GM23338 (cell line): ENCODE measurements around the gene KLHDC7A. TPM values are rescaled to one million over a fixed set of nuclear protein-coding genes. Genes with fewer than 3 reads are reported as not detected.

ENCODE experiments used
- ATAC-seq: fragments of 200-7000 bp; cut with Tn5 transposase; 3 replicates; pipeline ENCODE4 v1.9.1; 2020
- DNase-seq: peaks from one replicate; pipeline ENCODE4 v3.0.0-alpha.2; 2015; ENCODE audit warnings: low spot score
- H2AFZ ChIP-seq: fragments of 200-600 bp; sonication (generic); 2 replicates; pipeline ENCODE4 v1.8.0; 2016; ENCODE audit warnings: antibody characterized with exemption, mild to moderate bottlenecking, moderate library complexity
- H3F3A ChIP-seq: fragments of 200-600 bp; sonication (generic); replicated peaks from 2 replicates; pipeline ENCODE4 v1.8.0; 2017; ENCODE audit warnings: antibody characterized with exemption, mixed run types, low read depth
- H3K27ac ChIP-seq: fragments of 200-600 bp; sonication (generic); 2 replicates; pipeline ENCODE4 v1.6.1; 2016; ENCODE audit warnings: low read depth
- H3K27me3 ChIP-seq: fragments of 200-600 bp; sonication (generic); 2 replicates; pipeline ENCODE4 v1.8.0; 2016; ENCODE audit warnings: mild to moderate bottlenecking, mixed run types, moderate library complexity; ENCODE audit not compliant: insufficient read depth
- H3K36me3 ChIP-seq: fragments of 200-600 bp; sonication (generic); 2 replicates; pipeline ENCODE4 v1.8.0; 2016; ENCODE audit warnings: mild to moderate bottlenecking; ENCODE audit not compliant: insufficient read depth
- H3K4me1 ChIP-seq: fragments of 200-600 bp; sonication (generic); 2 replicates; pipeline ENCODE4 v1.8.0; 2016; ENCODE audit warnings: mild to moderate bottlenecking, moderate library complexity; ENCODE audit not compliant: insufficient read depth
- H3K4me2 ChIP-seq: fragments of 200-600 bp; sonication (generic); 2 replicates; pipeline ENCODE4 v1.7.1; 2017; ENCODE audit warnings: mixed run types
- H3K4me3 ChIP-seq: fragments of 200-600 bp; sonication (generic); 2 replicates; pipeline ENCODE4 v1.6.1; 2016; ENCODE audit warnings: mixed run types
- H3K79me2 ChIP-seq: fragments of 200-600 bp; sonication (generic); replicated peaks from 2 replicates; pipeline ENCODE4 v1.8.0; 2017; ENCODE audit warnings: mild to moderate bottlenecking; ENCODE audit not compliant: insufficient read depth
- H3K9me2 ChIP-seq: fragments of 200-600 bp; sonication (generic); 2 replicates; pipeline ENCODE4 v1.8.0; 2017; ENCODE audit not compliant: insufficient read depth
- H4K20me1 ChIP-seq: fragments of 200-600 bp; sonication (generic); replicated peaks from 2 replicates; pipeline ENCODE4 v1.8.0; 2017; ENCODE audit warnings: mild to moderate bottlenecking; ENCODE audit not compliant: insufficient read depth
- H3K27ac Mint-ChIP-seq: 2 replicates; pipeline ENCODE4 v1.8.0; 2020; ENCODE audit warnings: inconsistent platforms, mild to moderate bottlenecking, moderate library complexity, mixed read lengths
- H3K27me3 Mint-ChIP-seq: 3 replicates; pipeline ENCODE4 v1.8.0; 2022; ENCODE audit warnings: low read depth, mild to moderate bottlenecking, moderate library complexity, mixed read lengths, inconsistent platforms; ENCODE audit not compliant: insufficient read depth, poor library complexity
- H3K36me3 Mint-ChIP-seq: 3 replicates; pipeline ENCODE4 v1.8.0; 2021; ENCODE audit warnings: low read depth, mild to moderate bottlenecking, inconsistent platforms, moderate library complexity, mixed read lengths
- H3K4me1 Mint-ChIP-seq: 3 replicates; pipeline ENCODE4 v1.8.0; 2020; ENCODE audit warnings: mild to moderate bottlenecking, inconsistent platforms, mixed read lengths
- H3K4me3 Mint-ChIP-seq: 3 replicates; pipeline ENCODE4 v1.8.0; 2021; ENCODE audit warnings: moderate library complexity, mild to moderate bottlenecking, inconsistent platforms, mixed read lengths
- H3K9me3 Mint-ChIP-seq: 3 replicates; pipeline ENCODE4 v1.8.0; 2020; ENCODE audit warnings: moderate library complexity, mild to moderate bottlenecking, inconsistent platforms, mixed read lengths
- CREB1 ChIP-seq: fragments of 250-450 bp; sonication (Bioruptor Pico); IDR thresholded peaks from 2 replicates; pipeline ENCODE4 v1.5.0; 2020; ENCODE audit warnings: low read depth, mild to moderate bottlenecking, moderate library complexity
- EZH2 ChIP-seq: fragments of 200-600 bp; sonication (generic); IDR thresholded peaks from one replicate; pipeline ENCODE4 v1.8.0; 2017; ENCODE audit warnings: antibody characterized with exemption, mild to moderate bottlenecking, low read depth; ENCODE audit not compliant: unreplicated experiment
- EZH2phosphoT487 ChIP-seq: fragments of 200-600 bp; sonication (generic); IDR thresholded peaks from one replicate; pipeline ENCODE4 v1.8.1; 2018; ENCODE audit warnings: antibody characterized with exemption; ENCODE audit not compliant: unreplicated experiment
- JUNB ChIP-seq: IDR thresholded peaks from one replicate; pipeline ENCODE4 v1.6.1; 2016; ENCODE audit warnings: antibody characterized with exemption; ENCODE audit not compliant: unreplicated experiment
- NANOG ChIP-seq: IDR thresholded peaks from 2 replicates; pipeline ENCODE4 v1.6.1; 2016; ENCODE audit warnings: antibody characterized with exemption, borderline replicate concordance
- POLR2AphosphoS5 ChIP-seq: IDR thresholded peaks from 2 replicates; pipeline ENCODE4 v1.6.1; 2016; ENCODE audit warnings: antibody characterized with exemption, low read depth
- STAT1 ChIP-seq: IDR thresholded peaks from one replicate; pipeline ENCODE4 v1.6.1; 2016; ENCODE audit warnings: antibody characterized with exemption; ENCODE audit not compliant: unreplicated experiment
- ZNF114 ChIP-seq: fragments of 250-450 bp; sonication (Bioruptor Pico); IDR thresholded peaks from 2 replicates; pipeline ENCODE4 v1.5.0; 2020; ENCODE audit warnings: mild to moderate bottlenecking, moderate library complexity
- ZNF331 ChIP-seq: fragments of 250-450 bp; sonication (Bioruptor Pico); IDR thresholded peaks from 2 replicates; pipeline ENCODE4 v1.5.0; 2020; ENCODE audit warnings: low read depth, mild to moderate bottlenecking, moderate library complexity
- ZNF462 ChIP-seq: fragments of 250-450 bp; sonication (Bioruptor Pico); IDR thresholded peaks from 2 replicates; pipeline ENCODE4 v1.5.0; 2020; ENCODE audit warnings: mild to moderate bottlenecking, moderate library complexity
- polyA plus RNA-seq: library from polyadenylated mRNA; unstranded; fragments of >200 nt; fragmentation: Nextera tagmentation; extraction: Ambion mirVana; gene quantifications from 2 replicates; pipeline ENCODE4 v1.2.1, GENCODE V29; 2016
- total RNA-seq: library from RNA; depleted of rRNA; stranded (reverse); fragments of >200 nt; shearing (Covaris generic); gene quantifications from 2 replicates; pipeline ENCODE4 v1.2.3, GENCODE V29; 2014
- TF ChIP-seq, protein P1 (sequence below): IDR thresholded peaks from 2 replicates; pipeline ENCODE4 v1.6.1; 2016; ENCODE audit warnings: antibody characterized with exemption
- TF ChIP-seq, protein P2 (sequence below): IDR thresholded peaks from one replicate; pipeline ENCODE4 v1.6.1; 2018; ENCODE audit warnings: antibody characterized with exemption; ENCODE audit not compliant: unreplicated experiment
- TF ChIP-seq, protein P3 (sequence below), 2 experiments: fragments of 200-600 bp in 1 of 2; sonication (generic) in 1 of 2; conservative IDR thresholded peaks; 2 replicates each; pipeline versions ENCODE4 v1.5.1 to v1.6.1; 2016 to 2017; ENCODE audit warnings: antibody characterized with exemption in 2 of 2, low read depth in 2 of 2, mild to moderate bottlenecking in 2 of 2, moderate library complexity in 1 of 2

KLHDC7A gene
- total and polyA plus RNA-seq, 2 experiments from 2014 or later = 4.5 to 22.4 TPM

- Histone ChIP-seq H3K79me2 (no peaks in the 10 kb centered on the region), H3K4me3 (no peak overlapping the region), H4K20me1 (no peaks in the 10 kb centered on the region), H3K4me2 (no peak overlapping the region), H3K4me1 (no peaks in the 10 kb centered on the region), H3K9me2 (no peaks in the 10 kb centered on the region), H3K27me3 (no peaks in the 10 kb centered on the region), H2AFZ (no peak overlapping the region), H3F3A (no peaks in the 10 kb centered on the region), H3K27ac (no peak overlapping the region), H3K36me3 (no peaks in the 10 kb centered on the region)
- Mint-ChIP-seq H3K9me3 (peaks cover 5% of the 10 kb centered on the region; the same call in 2 of the 3 replicates), H3K4me1 (no peaks in the 10 kb centered on the region), H3K27me3 (peaks cover 11% of the 10 kb centered on the region), H3K27ac (no peak overlapping the region), H3K36me3 (no peaks in the 10 kb centered on the region), H3K4me3 (no peak overlapping the region)
- ATAC-seq = no peak
- TF ChIP-seq, protein P1, sequence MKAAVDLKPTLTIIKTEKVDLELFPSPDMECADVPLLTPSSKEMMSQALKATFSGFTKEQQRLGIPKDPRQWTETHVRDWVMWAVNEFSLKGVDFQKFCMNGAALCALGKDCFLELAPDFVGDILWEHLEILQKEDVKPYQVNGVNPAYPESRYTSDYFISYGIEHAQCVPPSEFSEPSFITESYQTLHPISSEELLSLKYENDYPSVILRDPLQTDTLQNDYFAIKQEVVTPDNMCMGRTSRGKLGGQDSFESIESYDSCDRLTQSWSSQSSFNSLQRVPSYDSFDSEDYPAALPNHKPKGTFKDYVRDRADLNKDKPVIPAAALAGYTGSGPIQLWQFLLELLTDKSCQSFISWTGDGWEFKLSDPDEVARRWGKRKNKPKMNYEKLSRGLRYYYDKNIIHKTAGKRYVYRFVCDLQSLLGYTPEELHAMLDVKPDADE = no peak
- TF ChIP-seq, protein P2, sequence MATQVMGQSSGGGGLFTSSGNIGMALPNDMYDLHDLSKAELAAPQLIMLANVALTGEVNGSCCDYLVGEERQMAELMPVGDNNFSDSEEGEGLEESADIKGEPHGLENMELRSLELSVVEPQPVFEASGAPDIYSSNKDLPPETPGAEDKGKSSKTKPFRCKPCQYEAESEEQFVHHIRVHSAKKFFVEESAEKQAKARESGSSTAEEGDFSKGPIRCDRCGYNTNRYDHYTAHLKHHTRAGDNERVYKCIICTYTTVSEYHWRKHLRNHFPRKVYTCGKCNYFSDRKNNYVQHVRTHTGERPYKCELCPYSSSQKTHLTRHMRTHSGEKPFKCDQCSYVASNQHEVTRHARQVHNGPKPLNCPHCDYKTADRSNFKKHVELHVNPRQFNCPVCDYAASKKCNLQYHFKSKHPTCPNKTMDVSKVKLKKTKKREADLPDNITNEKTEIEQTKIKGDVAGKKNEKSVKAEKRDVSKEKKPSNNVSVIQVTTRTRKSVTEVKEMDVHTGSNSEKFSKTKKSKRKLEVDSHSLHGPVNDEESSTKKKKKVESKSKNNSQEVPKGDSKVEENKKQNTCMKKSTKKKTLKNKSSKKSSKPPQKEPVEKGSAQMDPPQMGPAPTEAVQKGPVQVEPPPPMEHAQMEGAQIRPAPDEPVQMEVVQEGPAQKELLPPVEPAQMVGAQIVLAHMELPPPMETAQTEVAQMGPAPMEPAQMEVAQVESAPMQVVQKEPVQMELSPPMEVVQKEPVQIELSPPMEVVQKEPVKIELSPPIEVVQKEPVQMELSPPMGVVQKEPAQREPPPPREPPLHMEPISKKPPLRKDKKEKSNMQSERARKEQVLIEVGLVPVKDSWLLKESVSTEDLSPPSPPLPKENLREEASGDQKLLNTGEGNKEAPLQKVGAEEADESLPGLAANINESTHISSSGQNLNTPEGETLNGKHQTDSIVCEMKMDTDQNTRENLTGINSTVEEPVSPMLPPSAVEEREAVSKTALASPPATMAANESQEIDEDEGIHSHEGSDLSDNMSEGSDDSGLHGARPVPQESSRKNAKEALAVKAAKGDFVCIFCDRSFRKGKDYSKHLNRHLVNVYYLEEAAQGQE = no peak
- TF ChIP-seq NANOG = no peak
- TF ChIP-seq, protein P3, sequence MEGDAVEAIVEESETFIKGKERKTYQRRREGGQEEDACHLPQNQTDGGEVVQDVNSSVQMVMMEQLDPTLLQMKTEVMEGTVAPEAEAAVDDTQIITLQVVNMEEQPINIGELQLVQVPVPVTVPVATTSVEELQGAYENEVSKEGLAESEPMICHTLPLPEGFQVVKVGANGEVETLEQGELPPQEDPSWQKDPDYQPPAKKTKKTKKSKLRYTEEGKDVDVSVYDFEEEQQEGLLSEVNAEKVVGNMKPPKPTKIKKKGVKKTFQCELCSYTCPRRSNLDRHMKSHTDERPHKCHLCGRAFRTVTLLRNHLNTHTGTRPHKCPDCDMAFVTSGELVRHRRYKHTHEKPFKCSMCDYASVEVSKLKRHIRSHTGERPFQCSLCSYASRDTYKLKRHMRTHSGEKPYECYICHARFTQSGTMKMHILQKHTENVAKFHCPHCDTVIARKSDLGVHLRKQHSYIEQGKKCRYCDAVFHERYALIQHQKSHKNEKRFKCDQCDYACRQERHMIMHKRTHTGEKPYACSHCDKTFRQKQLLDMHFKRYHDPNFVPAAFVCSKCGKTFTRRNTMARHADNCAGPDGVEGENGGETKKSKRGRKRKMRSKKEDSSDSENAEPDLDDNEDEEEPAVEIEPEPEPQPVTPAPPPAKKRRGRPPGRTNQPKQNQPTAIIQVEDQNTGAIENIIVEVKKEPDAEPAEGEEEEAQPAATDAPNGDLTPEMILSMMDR (conservative IDR thresholded peaks at IDR 0.05; ENCODE audit: low read depth in 2 of 2) = no peak
- TF ChIP-seq EZH2phosphoT487 = no peak
- TF ChIP-seq JUNB = no peak
- TF ChIP-seq ZNF114 (CRISPR knock-in tag) = no peak
- no peak for TF ChIP-seq CREB1
- TF ChIP-seq POLR2AphosphoS5 = no peak
- TF ChIP-seq EZH2 = no peak
- TF ChIP-seq ZNF462 (CRISPR knock-in tag) = no peak
- TF ChIP-seq STAT1 = no peak
- TF ChIP-seq ZNF331 (CRISPR knock-in tag) = no peak
- DNase-seq = no peak
Measured at GRCh38 chr1:18504609-18505008, 23.9 kb downstream of the KLHDC7A start.
